ENCODE data around the gene FOXJ1. TPM values are rescaled to one million over a fixed set of nuclear protein-coding genes. Genes with fewer than 3 reads are reported as not detected.

FOXJ1 gene
- total RNA-seq, 1 experiment from 2014 or later = 4.0 TPM

DNA sequence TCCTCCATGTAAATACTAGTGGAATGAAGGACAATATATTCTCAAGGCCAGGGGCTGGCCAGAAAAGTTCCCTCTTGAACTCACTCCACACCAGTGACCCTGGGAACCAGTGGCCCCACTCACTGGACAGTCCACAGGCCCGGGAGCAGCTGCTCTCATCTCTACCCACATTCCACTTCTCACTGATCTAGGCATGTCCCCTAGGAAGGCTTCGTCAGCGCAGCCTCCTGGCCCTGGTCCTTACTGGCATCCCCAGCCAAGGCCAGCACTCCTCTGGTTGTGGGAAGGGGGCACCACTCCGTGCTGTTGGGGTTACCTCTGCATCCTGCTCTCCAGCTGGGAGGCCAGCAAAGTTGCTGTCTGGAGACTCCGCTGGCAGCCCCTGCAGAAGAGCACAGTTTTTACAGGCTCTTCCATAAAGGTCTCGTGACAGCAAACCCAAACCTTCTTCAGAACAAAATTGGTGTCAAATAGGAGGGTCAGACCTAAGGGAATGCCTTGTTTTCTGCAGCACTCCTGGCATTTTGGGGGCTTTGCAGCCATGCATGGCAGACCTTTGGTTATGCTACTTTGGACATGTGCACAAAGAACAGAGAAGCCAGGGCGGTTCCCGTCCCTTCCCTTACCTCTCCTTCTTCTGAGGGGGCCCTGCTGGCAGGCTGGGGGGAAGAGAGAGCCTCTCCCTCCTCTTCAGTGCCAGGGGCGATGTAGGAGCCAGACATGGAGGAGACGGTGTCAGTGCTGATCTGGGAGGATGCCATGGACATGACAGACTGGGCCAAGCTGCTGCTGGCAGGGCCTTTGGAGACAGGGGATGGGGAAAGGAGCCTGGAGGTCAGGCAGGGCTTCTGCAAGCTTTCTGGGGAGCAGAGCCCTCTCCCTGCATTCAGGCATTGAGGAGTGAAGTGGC, 14.1 kb upstream of the FOXJ1 start:
- Histone ChIP-seq H4K91ac (ENCODE audit: insufficient read length, low read depth, low read length) (no peak overlapping the region), H3K56ac (ENCODE audit: insufficient read length, low read depth, low read length) (no peak overlapping the region), H3K27ac (ENCODE audit: insufficient read length, low read depth, low read length) (no peak overlapping the region), H3K4me1 (ENCODE audit: insufficient read depth, low read length) (peaks cover 2% of the 10 kb centered on the region; the same call in 1 of the 2 replicates), H4K8ac (replicated peaks; ENCODE audit: insufficient read length, low read depth, low read length) (no peak overlapping the region), H2BK12ac (ENCODE audit: insufficient read length, low read depth, low read length) (no peak overlapping the region), H2AK5ac (ENCODE audit: insufficient read length, low read length) (no peak overlapping the region), H3K9me3 (ENCODE audit: control insufficient read depth, low read depth, low read length) (no peaks in the 10 kb centered on the region), H3K18ac (ENCODE audit: insufficient read length, low read depth, low read length) (no peak overlapping the region), H3K79me2 (ENCODE audit: insufficient read depth, low read length) (no peaks in the 10 kb centered on the region), H3K4me2 (ENCODE audit: insufficient read depth, insufficient read length, low read length) (no peak overlapping the region), H4K20me1 (ENCODE audit: control insufficient read depth, insufficient read depth, insufficient read length) (no peaks in the 10 kb centered on the region), H2AFZ (ENCODE audit: low read length) (no peak overlapping the region), H2BK120ac (ENCODE audit: low read depth, low read length, poor library complexity, severe bottlenecking) (no peak overlapping the region), H3K14ac (ENCODE audit: insufficient read depth, low read length) (no peak overlapping the region), H2BK5ac (ENCODE audit: insufficient read length, low read length) (no peak overlapping the region), H2BK15ac (ENCODE audit: low read depth, low read length) (no peak overlapping the region), H4K5ac (ENCODE audit: insufficient read length, low read depth, low read length) (no peak overlapping the region), H3K4ac (ENCODE audit: low read depth, low read length) (no peak overlapping the region), H3K23me2 (ENCODE audit: insufficient read length, low read depth, low read length, poor library complexity, severe bottlenecking) (no peaks in the 10 kb centered on the region), H3T11ph (ENCODE audit: low read length) (no peak overlapping the region), H3K27me3 (ENCODE audit: insufficient read depth, low read length) (no peaks in the 10 kb centered on the region), H3K79me1 (ENCODE audit: insufficient read depth, low read depth, low read length, poor library complexity, severe bottlenecking) (no peaks in the 10 kb centered on the region), H3K23ac (ENCODE audit: insufficient read length, low read depth, low read length) (no peak overlapping the region), H2BK20ac (ENCODE audit: low read depth, low read length, poor library complexity, severe bottlenecking) (no peak overlapping the region), H3K9ac (ENCODE audit: extremely low read depth, insufficient read length, low read length) (no peak overlapping the region)
- Mint-ChIP-seq H3K27me3 (ENCODE audit: low read depth) (no peaks in the 10 kb centered on the region; the same call in 1 of the 2 replicates), H3K4me3 (no peak overlapping the region), H3K4me1 (peaks cover 28 to 39% of the 10 kb centered on the region in 2 experiments), H3K36me3 (ENCODE audit: insufficient read depth in 1 of 3, low read depth in 3 of 3) (no peaks in the 10 kb centered on the region; a peak in 2 of 7 replicates), H3K9me3 (no peaks in the 10 kb centered on the region), H3K27ac (no peak overlapping the region; a peak in 1 of 7 replicates)
- WGBS (ENCODE audit: extremely low coverage, insufficient read length, low lambda C conversion rate) = no CpG with 5 or more reads among the region's 10 CpGs
- TF ChIP-seq, protein P1, sequence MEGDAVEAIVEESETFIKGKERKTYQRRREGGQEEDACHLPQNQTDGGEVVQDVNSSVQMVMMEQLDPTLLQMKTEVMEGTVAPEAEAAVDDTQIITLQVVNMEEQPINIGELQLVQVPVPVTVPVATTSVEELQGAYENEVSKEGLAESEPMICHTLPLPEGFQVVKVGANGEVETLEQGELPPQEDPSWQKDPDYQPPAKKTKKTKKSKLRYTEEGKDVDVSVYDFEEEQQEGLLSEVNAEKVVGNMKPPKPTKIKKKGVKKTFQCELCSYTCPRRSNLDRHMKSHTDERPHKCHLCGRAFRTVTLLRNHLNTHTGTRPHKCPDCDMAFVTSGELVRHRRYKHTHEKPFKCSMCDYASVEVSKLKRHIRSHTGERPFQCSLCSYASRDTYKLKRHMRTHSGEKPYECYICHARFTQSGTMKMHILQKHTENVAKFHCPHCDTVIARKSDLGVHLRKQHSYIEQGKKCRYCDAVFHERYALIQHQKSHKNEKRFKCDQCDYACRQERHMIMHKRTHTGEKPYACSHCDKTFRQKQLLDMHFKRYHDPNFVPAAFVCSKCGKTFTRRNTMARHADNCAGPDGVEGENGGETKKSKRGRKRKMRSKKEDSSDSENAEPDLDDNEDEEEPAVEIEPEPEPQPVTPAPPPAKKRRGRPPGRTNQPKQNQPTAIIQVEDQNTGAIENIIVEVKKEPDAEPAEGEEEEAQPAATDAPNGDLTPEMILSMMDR (conservative IDR thresholded peaks at IDR 0.05) = no peak
- DNase-seq = peak; percentile 23

All from H9 (cell line).